Esophagus mucosa (tissue), 1 donor: ENCODE results near the gene LCN9. TPM values are rescaled to one million over a fixed set of nuclear protein-coding genes. Genes with fewer than 3 reads are reported as not detected.

Experiments
- ATAC-seq: fragments of 200-7000 bp; cut with Tn5 transposase; one replicate; pipeline ENCODE4 v1.9.1; 2020
- total RNA-seq: library from RNA; stranded (reverse); gene quantifications from one replicate; pipeline ENCODE4 v1.2.4, GENCODE V29; 2023
- donor health status: DM: yes; HTN: yes; CAD: no.

LCN9 gene
- total RNA-seq, 1 donor from 2014 or later: not detected

GRCh38 chr9:135673941-135674340, 10.8 kb downstream of the LCN9 start:
- no peak for ATAC-seq

- no peak for ATAC-seq
Measured at GRCh38 chr9:135674977-135675376, 11.9 kb downstream of the LCN9 start.

- ATAC-seq: no peak
Measured at GRCh38 chr9:135676891-135677290, 13.8 kb downstream of the LCN9 start.

- ATAC-seq: no peak
Measured at GRCh38 chr9:135677641-135678168, 14.6 kb downstream of the LCN9 start.

GRCh38 chr9:135678236-135679017, 15.3 kb downstream of the LCN9 start:
- no peak for ATAC-seq

GRCh38 chr9:135680056-135680455, 16.9 kb downstream of the LCN9 start:
- no peak for ATAC-seq

- ATAC-seq: no peak
Measured at GRCh38 chr9:135681161-135681560, 18.1 kb downstream of the LCN9 start.

- no peak for ATAC-seq
Measured at GRCh38 chr9:135683401-135684034, 20.4 kb downstream of the LCN9 start.

GRCh38 chr9:135684691-135685090, 21.6 kb downstream of the LCN9 start:
- ATAC-seq: no peak

- ATAC-seq: no peak
Measured at GRCh38 chr9:135687216-135687615, 24.1 kb downstream of the LCN9 start.

- ATAC-seq: no peak
Measured at GRCh38 chr9:135689011-135689410, 25.9 kb downstream of the LCN9 start.

- no peak for ATAC-seq
Measured at GRCh38 chr9:135690836-135691570, 27.9 kb downstream of the LCN9 start.

- peak; percentile 29 for ATAC-seq
Measured at GRCh38 chr9:135692410-135692809, 29.3 kb downstream of the LCN9 start.

- ATAC-seq: no peak
Measured at GRCh38 chr9:135693265-135693664, 30.2 kb downstream of the LCN9 start.

- ATAC-seq: no peak
Measured at GRCh38 chr9:135693771-135694170, 30.7 kb downstream of the LCN9 start.

GRCh38 chr9:135694414-135694813, 31.3 kb downstream of the LCN9 start:
- no peak for ATAC-seq

- no peak for ATAC-seq
Measured at GRCh38 chr9:135695036-135695435, 31.9 kb downstream of the LCN9 start.

- no peak for ATAC-seq
Measured at GRCh38 chr9:135695642-135696041, 32.5 kb downstream of the LCN9 start.

GRCh38 chr9:135696446-135696845, 33.3 kb downstream of the LCN9 start:
- no peak for ATAC-seq

GRCh38 chr9:135697226-135697625, 34.1 kb downstream of the LCN9 start:
- no peak for ATAC-seq

GRCh38 chr9:135698236-135698635, 35.1 kb downstream of the LCN9 start:
- no peak for ATAC-seq

- no peak for ATAC-seq
Measured at GRCh38 chr9:135698767-135699166, 35.7 kb downstream of the LCN9 start.

GRCh38 chr9:135699440-135699839, 36.3 kb downstream of the LCN9 start, which contains the start of gene SOHLH1:
SOHLH1 (minus strand) TSS chr9:135699481; CDS start chr9:135699467, 14 bp downstream.
- no peak for ATAC-seq
